ENCODE results near the gene VPS13D. TPM values are rescaled to one million over a fixed set of nuclear protein-coding genes. Genes with fewer than 3 reads are reported as not detected.

Gene VPS13D
- total RNA-seq, 2 donors from 2014 or later = 54.3 to 56.0 TPM

- Histone ChIP-seq H3K9me3 (no peaks in the 10 kb centered on the region), H3K36me3 (no peaks in the 10 kb centered on the region), H3K27ac (no peak overlapping the region), H3K9ac (ENCODE audit: low read depth in 2 of 2, low read length in 2 of 2) (no peak overlapping the region), H3K4me3 (no peak overlapping the region), H3K27me3 (no peaks in the 10 kb centered on the region), H3K4me1 (peaks cover 7% of the 10 kb centered on the region)
- no peak for DNase-seq
- TF ChIP-seq, protein P1, sequence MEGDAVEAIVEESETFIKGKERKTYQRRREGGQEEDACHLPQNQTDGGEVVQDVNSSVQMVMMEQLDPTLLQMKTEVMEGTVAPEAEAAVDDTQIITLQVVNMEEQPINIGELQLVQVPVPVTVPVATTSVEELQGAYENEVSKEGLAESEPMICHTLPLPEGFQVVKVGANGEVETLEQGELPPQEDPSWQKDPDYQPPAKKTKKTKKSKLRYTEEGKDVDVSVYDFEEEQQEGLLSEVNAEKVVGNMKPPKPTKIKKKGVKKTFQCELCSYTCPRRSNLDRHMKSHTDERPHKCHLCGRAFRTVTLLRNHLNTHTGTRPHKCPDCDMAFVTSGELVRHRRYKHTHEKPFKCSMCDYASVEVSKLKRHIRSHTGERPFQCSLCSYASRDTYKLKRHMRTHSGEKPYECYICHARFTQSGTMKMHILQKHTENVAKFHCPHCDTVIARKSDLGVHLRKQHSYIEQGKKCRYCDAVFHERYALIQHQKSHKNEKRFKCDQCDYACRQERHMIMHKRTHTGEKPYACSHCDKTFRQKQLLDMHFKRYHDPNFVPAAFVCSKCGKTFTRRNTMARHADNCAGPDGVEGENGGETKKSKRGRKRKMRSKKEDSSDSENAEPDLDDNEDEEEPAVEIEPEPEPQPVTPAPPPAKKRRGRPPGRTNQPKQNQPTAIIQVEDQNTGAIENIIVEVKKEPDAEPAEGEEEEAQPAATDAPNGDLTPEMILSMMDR (IDR thresholded peaks at IDR 0.05) = no peak
- intact Hi-C loops (cut with DNase I) = no loop called here
Observed at GRCh38 chr1:12436817-12437599, 207.2 kb downstream of the VPS13D start.

- intact Hi-C loops (cut with DNase I) = no loop called here
- Histone ChIP-seq H3K27me3 (no peaks in the 10 kb centered on the region), H3K4me1 (peaks cover 7% of the 10 kb centered on the region), H3K9ac (ENCODE audit: low read depth in 2 of 2, low read length in 2 of 2) (no peak overlapping the region), H3K4me3 (no peak overlapping the region), H3K36me3 (no peaks in the 10 kb centered on the region), H3K27ac (no peak overlapping the region), H3K9me3 (no peaks in the 10 kb centered on the region)
- TF ChIP-seq, protein P1 (IDR thresholded peaks at IDR 0.05) = no peak
- DNase-seq = no peak
Observed at GRCh38 chr1:12437629-12438028, 207.8 kb downstream of the VPS13D start.

DNA sequence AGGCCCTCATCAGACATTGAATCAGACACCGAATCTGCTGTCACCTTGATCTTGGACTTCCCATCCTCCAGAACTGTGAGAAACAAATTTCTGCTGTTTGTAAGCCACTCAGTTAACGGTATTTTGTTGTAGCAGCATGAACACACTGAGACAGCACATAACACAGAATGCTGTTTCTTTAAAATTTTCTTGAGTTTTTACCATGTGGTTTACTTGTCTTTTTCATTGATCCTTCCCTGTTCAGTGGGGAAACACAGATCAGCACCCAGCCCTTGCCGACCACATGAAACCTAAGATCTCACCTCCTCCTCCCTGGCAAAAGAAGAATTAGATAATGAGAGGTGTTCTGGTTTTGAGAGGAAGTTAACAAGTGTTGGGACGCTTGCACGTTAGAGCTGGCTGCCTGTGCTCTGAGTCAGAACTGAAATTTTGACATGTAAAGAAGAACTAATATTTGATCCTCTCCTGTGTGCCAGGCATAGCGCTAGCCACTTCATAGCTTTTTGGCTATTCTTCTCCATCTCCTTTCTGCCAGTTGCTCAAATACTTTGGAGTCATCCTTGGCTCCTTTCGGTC is 208.6 kb downstream of the VPS13D start:
- Histone ChIP-seq H3K4me3 (no peak overlapping the region), H3K4me1 (peaks cover 3% of the 10 kb centered on the region)
- DNase-seq = no peak

DNA sequence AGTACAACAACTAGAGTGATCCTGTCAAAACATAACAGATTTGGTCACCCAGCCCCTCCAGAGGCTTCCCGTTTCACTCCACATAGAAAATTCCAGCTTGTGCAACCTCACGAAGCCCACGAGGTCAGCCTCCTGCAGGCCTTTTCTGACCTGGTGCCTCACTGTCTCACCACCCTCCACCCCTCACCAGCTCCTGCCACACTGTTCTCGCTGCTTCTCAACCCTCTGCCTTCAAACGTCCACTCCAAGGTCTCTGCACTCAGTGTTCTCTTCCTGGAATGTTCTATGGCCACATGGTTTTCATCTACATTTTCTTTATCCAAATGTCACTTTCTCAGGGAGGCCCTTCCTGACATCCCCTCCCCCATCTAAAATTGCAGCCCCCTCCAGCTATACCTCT is 209.2 kb downstream of the VPS13D start:
- no peaks in the 10 kb centered on the region for H3K27me3 ChIP-seq
- intact Hi-C loops (cut with DNase I) = no loop called here
- no peak for DNase-seq
- H3K4me1 ChIP-seq = no peaks in the 10 kb centered on the region
- H3K9ac ChIP-seq (ENCODE audit: low read depth in 2 of 2, low read length in 2 of 2) = no peak overlapping the region
- no peak overlapping the region for H3K4me3 ChIP-seq
- H3K9me3 ChIP-seq = no peaks in the 10 kb centered on the region
- no peak overlapping the region for H3K27ac ChIP-seq
- no peaks in the 10 kb centered on the region for H3K36me3 ChIP-seq
- TF ChIP-seq, protein P1 (IDR thresholded peaks at IDR 0.05) = no peak

More for the DNA sequence above, 208.6 kb downstream of the VPS13D start:
- Histone ChIP-seq H3K9me3 (no peaks in the 10 kb centered on the region), H3K27ac (no peak overlapping the region), H3K9ac (ENCODE audit: low read depth in 2 of 2, low read length in 2 of 2) (no peak overlapping the region), H3K36me3 (no peaks in the 10 kb centered on the region), H3K27me3 (no peaks in the 10 kb centered on the region)
- intact Hi-C loops (cut with DNase I) = no loop called here
- TF ChIP-seq, protein P1 (IDR thresholded peaks at IDR 0.05) = no peak

GRCh38 chr1:12441414-12442105 is 211.7 kb downstream of the VPS13D start:
- H3K36me3 ChIP-seq = no peaks in the 10 kb centered on the region
- H3K9ac ChIP-seq (ENCODE audit: low read depth in 2 of 2, low read length in 2 of 2) = no peak overlapping the region
- no peaks in the 10 kb centered on the region for H3K27me3 ChIP-seq
- no peaks in the 10 kb centered on the region for H3K4me1 ChIP-seq
- intact Hi-C loops (cut with DNase I) = no loop called here
- H3K27ac ChIP-seq = no peak overlapping the region
- no peak for DNase-seq
- no peak overlapping the region for H3K4me3 ChIP-seq
- TF ChIP-seq, protein P1 (IDR thresholded peaks at IDR 0.05) = no peak
- H3K9me3 ChIP-seq = no peaks in the 10 kb centered on the region

Measured in colonic mucosa (tissue), 4 donors.